T47D (cell line): ENCODE results near the gene PLEKHG7.
A peak's percentile ranks its signal among the peaks of the same experiment; 100 is the strongest.
"Not testable (repeated sequence)": the region's sequence is repeated elsewhere in the genome, so short reads cannot be mapped to it uniquely, and the experiment has no call there.

Source experiments
- DNase-seq, 2 experiments: peaks; one replicate each; pipeline versions ENCODE4 v3.0.0 to v3.0.0-alpha.2; 2011 to 2012; ENCODE audit warnings: low read depth in 1 of 2, low spot score in 1 of 2
- JUND ChIP-seq: IDR thresholded peaks from 2 replicates; pipeline ENCODE4 v1.6.1; 2012; ENCODE audit warnings: low read depth
- in situ Hi-C: cut with HindIII; loops from 2 replicates; pipeline ENCODE4 v1.10.0; 2016; ENCODE audit warnings: low sequenced_read_pairs, low pct_unique_long_range_greater_than_20kb

The PLEKHG7 gene

GRCh38 chr12:92740411-92740810 lies 37.6 kb downstream of the PLEKHG7 start:
- TF ChIP-seq JUND, result no peak
- no peak for DNase-seq
- in situ Hi-C loops, result no loop called here

GRCh38 chr12:92743026-92743425 lies 40.2 kb downstream of the PLEKHG7 start:
- TF ChIP-seq JUND, result no peak
- DNase-seq, result no peak
- in situ Hi-C loops, result no loop called here

GRCh38 chr12:92745856-92746550 lies 43.2 kb downstream of the PLEKHG7 start:
- TF ChIP-seq JUND, result no peak
- DNase-seq, result no peak
- in situ Hi-C loops, result no loop called here

- TF ChIP-seq JUND, result no peak
- DNase-seq, result no peak
- in situ Hi-C loops, result no loop called here
Observed at GRCh38 chr12:92747151-92747550, 44.4 kb downstream of the PLEKHG7 start.

GRCh38 chr12:92749691-92750090 lies 46.9 kb downstream of the PLEKHG7 start:
- in situ Hi-C loops, DNase-seq: not testable (repeated sequence)

GRCh38 chr12:92753976-92754885 lies 51.4 kb downstream of the PLEKHG7 start:
- in situ Hi-C loops, result no loop called here
- no peak for TF ChIP-seq JUND
- DNase-seq, result no peak

- in situ Hi-C loops, result no loop called here
- DNase-seq, result no peak
- no peak for TF ChIP-seq JUND
Observed at GRCh38 chr12:92756898-92757596, 54.3 kb downstream of the PLEKHG7 start.

GRCh38 chr12:92757597-92758121 lies 54.9 kb downstream of the PLEKHG7 start:
- in situ Hi-C loops, result no loop called here
- DNase-seq, result no peak

GRCh38 chr12:92759634-92760268 lies 57.0 kb downstream of the PLEKHG7 start:
- TF ChIP-seq JUND, result no peak
- peak in 1 of 2 experiments; percentile 40 for DNase-seq
- in situ Hi-C loops, result no loop called here

More at GRCh38 chr12:92757597-92758121, 54.9 kb downstream of the PLEKHG7 start:
- no peak for TF ChIP-seq JUND

- in situ Hi-C loops, result no loop called here
- DNase-seq, result no peak
Observed at GRCh38 chr12:92762773-92763172, 60.0 kb downstream of the PLEKHG7 start.

GRCh38 chr12:92764831-92765230 lies 62.0 kb downstream of the PLEKHG7 start:
- in situ Hi-C loops, result no loop called here
- no peak for TF ChIP-seq JUND
- no peak for DNase-seq

More at GRCh38 chr12:92762773-92763172, 60.0 kb downstream of the PLEKHG7 start:
- TF ChIP-seq JUND, result no peak

GRCh38 chr12:92765871-92766270 lies 63.1 kb downstream of the PLEKHG7 start:
- no peak for TF ChIP-seq JUND
- in situ Hi-C loops, result no loop called here
- no peak for DNase-seq
